ENCODE measurements around the gene EPHA6. TPM values are rescaled to one million over a fixed set of nuclear protein-coding genes. Genes with fewer than 3 reads are reported as not detected.

Gene EPHA6
- total and polyA plus RNA-seq, 9 of the 15 experiments (the other 6 are each of a cell fraction or from before 2014, with no cell fraction given) = not detected

DNA sequence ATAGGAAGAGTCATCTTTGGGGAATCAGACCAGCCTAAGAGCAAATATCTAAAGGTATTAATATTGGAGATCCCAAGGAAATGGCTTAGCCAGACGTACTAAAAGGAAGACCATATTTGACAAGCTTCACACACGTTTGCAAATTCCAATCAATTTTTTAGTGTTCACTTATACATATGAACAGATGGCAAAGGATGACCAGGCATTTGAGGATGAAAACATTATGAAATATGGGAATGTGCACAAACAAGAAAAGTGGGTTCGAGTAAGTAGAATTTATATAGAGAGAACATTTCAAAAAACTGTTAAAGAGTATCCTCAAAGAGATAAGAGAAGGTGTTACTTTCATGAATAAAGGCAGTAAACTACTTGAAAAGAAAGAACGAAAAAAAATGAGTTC, 981.6 kb downstream of the EPHA6 start:
- intact Hi-C loops (cut with micrococcal nuclease) = no loop called here
- no peaks in the 10 kb centered on the region for H3K4me1 ChIP-seq (replicated peaks in 1 of 2; ENCODE audit: control insufficient read depth in 2 of 2, insufficient read depth in 2 of 2, low read length in 2 of 2)
- ChIA-PET CTCF (ENCODE audit: low intra/inter-chr PET ratio) (no interaction called here), POLR2A (no interaction called here)
- in situ Hi-C loops (cut with MboI) = loop anchor here (25.0 kb wide), 1 partner anchor 516 kb away; no protein-coding TSS in a partner anchor
- no peaks in the 10 kb centered on the region for H3K27me3 ChIP-seq (ENCODE audit: control insufficient read depth in 2 of 2, insufficient read depth in 2 of 2, low read length in 2 of 2)
- 2% methylated on average over 4 of the region's 4 CpGs for WGBS (ENCODE audit: insufficient coverage, low coverage, missing lambda C conversion rate)
- no peaks in the 10 kb centered on the region for H3K9me3 ChIP-seq (replicated peaks; ENCODE audit: control insufficient read depth, insufficient read depth, low read depth, low read length)
- no TSS peak for BruUV-seq (replicated peaks)
- no peak overlapping the region for H3K9ac ChIP-seq (ENCODE audit: insufficient read depth in 1 of 2, low read depth in 2 of 2, low read length in 2 of 2)
- H3K27ac ChIP-seq (ENCODE audit: extremely low read depth, low read depth, low read length) = no peak overlapping the region
- H3K36me3 ChIP-seq (ENCODE audit: control insufficient read depth, insufficient read depth, low read length) = no peaks in the 10 kb centered on the region
- no peak for DNase-seq (ENCODE audit: extremely low read depth in 1 of 4, low spot score in 3 of 4)
- no peaks in the 10 kb centered on the region for H4K20me1 ChIP-seq (replicated peaks; ENCODE audit: control insufficient read depth, insufficient read depth, low read length)
- no peak for FAIRE-seq
- H3K9me1 ChIP-seq (ENCODE audit: control insufficient read depth, insufficient read depth, low read length) = no peaks in the 10 kb centered on the region
- no peak overlapping the region for H3K4me3 ChIP-seq
- no peaks in the 10 kb centered on the region for H3K79me2 ChIP-seq (ENCODE audit: control insufficient read depth, insufficient read depth, low read length)
- no peak overlapping the region for H2AFZ ChIP-seq (ENCODE audit: low read depth, low read length)
- ATAC-seq = no peak
- no peak overlapping the region for H3K4me2 ChIP-seq (ENCODE audit: insufficient read depth, low read length)
- no peak for TF ChIP-seq POU5F1 (IDR thresholded peaks at IDR 0.05; ENCODE audit: borderline replicate concordance, low read depth, low read length, partially characterized antibody)
- TF ChIP-seq PCBP1 (IDR thresholded peaks at IDR 0.05; ENCODE audit: low read depth, low read length, poor library complexity, severe bottlenecking) = no peak
- no peak for TF ChIP-seq RBM22 (IDR thresholded peaks at IDR 0.05; ENCODE audit: low read depth, low read length, poor library complexity, severe bottlenecking)
- no peak for TF ChIP-seq ZNF695 (CRISPR knock-in tag; IDR thresholded peaks at IDR 0.05)
- no peak for TF ChIP-seq CTCF (IDR thresholded peaks at IDR 0.05 in 2 of 3, conservative IDR thresholded peaks at IDR 0.05 in 1 of 3; ENCODE audit: insufficient read depth in 2 of 3, low read depth in 1 of 3, low read length in 3 of 3)
- TF ChIP-seq TRIM25 (IDR thresholded peaks at IDR 0.05; ENCODE audit: borderline replicate concordance) = no peak
- TF ChIP-seq ETS1 (conservative IDR thresholded peaks at IDR 0.05; ENCODE audit: control insufficient read depth, low read depth, low read length) = no peak
- TF ChIP-seq SNIP1 (IDR thresholded peaks at IDR 0.05; ENCODE audit: low read depth) = no peak
- TF ChIP-seq ZNF174 (CRISPR knock-in tag; IDR thresholded peaks at IDR 0.05) = no peak
- TF ChIP-seq FUS (optimal IDR thresholded peaks at IDR 0.05; ENCODE audit: low read depth, low read length) = no peak
- TF ChIP-seq ZC3H11A (IDR thresholded peaks at IDR 0.05; ENCODE audit: low read depth, low read length) = no peak
- TF ChIP-seq SAP30 (IDR thresholded peaks at IDR 0.05; ENCODE audit: borderline replicate concordance, insufficient read depth, low read depth, low read length, poor library complexity, severe bottlenecking) = no peak
- TF ChIP-seq HDAC2 (IDR thresholded peaks at IDR 0.05) = no peak
- TF ChIP-seq ZNF121 (CRISPR knock-in tag; conservative IDR thresholded peaks at IDR 0.05) = no peak
- TF ChIP-seq, protein P1, sequence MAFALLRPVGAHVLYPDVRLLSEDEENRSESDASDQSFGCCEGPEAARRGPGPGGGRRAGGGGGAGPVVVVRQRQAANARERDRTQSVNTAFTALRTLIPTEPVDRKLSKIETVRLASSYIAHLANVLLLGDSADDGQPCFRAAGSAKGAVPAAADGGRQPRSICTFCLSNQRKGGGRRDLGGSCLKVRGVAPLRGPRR (CRISPR knock-in tag; IDR thresholded peaks at IDR 0.05) = no peak

All from K562 (cell line).